GM18502 (cell line): Measurements from ENCODE around the gene CRYM.
"Not testable (repeated sequence)": the region's sequence is repeated elsewhere in the genome, so short reads cannot be mapped to it uniquely, and the experiment has no call there.

Source experiments
- ATAC-seq: cut with Tn5 transposase; IDR thresholded peaks from one replicate; pipeline ENCODE4 v1.9.1; 2021; ENCODE audit warnings: mild to moderate bottlenecking; ENCODE audit not compliant: unreplicated experiment, poor library complexity

Gene CRYM

GRCh38 chr16:21250072-21250923 is 27.8 kb downstream of the CRYM start:
- ATAC-seq = no peak

GRCh38 chr16:21248179-21248578 is 29.9 kb downstream of the CRYM start:
- ATAC-seq = not testable (repeated sequence)

GRCh38 chr16:21244518-21245215 is 33.4 kb downstream of the CRYM start:
- no peak for ATAC-seq

GRCh38 chr16:21242756-21243155 is 35.3 kb downstream of the CRYM start:
- no peak for ATAC-seq

GRCh38 chr16:21239646-21240045 is 38.4 kb downstream of the CRYM start:
- ATAC-seq = no peak

- no peak for ATAC-seq
Measured at GRCh38 chr16:21236831-21237230, 41.3 kb downstream of the CRYM start.

GRCh38 chr16:21235199-21235585 is 42.9 kb downstream of the CRYM start:
- no peak for ATAC-seq

- no peak for ATAC-seq
Measured at GRCh38 chr16:21233521-21234150, 44.5 kb downstream of the CRYM start, which contains the start of gene ANKS4B. Gene ANKS4B (plus strand): TSS chr16:21233699. CDS start chr16:21233738, 39 bp downstream.

- ATAC-seq = no peak
Measured at GRCh38 chr16:21233045-21233520, 45.0 kb downstream of the CRYM start.

GRCh38 chr16:21228361-21228872 is 49.7 kb downstream of the CRYM start:
- no peak for ATAC-seq

GRCh38 chr16:21227866-21228265 is 50.2 kb downstream of the CRYM start:
- ATAC-seq = no peak

GRCh38 chr16:21226749-21227148 is 51.3 kb downstream of the CRYM start:
- no peak for ATAC-seq

GRCh38 chr16:21224800-21225199 is 53.3 kb downstream of the CRYM start:
- ATAC-seq = no peak

GRCh38 chr16:21223787-21224186 is 54.3 kb downstream of the CRYM start:
- no peak for ATAC-seq

- ATAC-seq = no peak
Measured at GRCh38 chr16:21222495-21223337, 55.4 kb downstream of the CRYM start.

- ATAC-seq = no peak
Measured at GRCh38 chr16:21219551-21219950, 58.5 kb downstream of the CRYM start.

- no peak for ATAC-seq
Measured at GRCh38 chr16:21218153-21218552, 59.9 kb downstream of the CRYM start.

- no peak for ATAC-seq
Measured at GRCh38 chr16:21217121-21217520, 61.0 kb downstream of the CRYM start.

- no peak for ATAC-seq
Measured at GRCh38 chr16:21214086-21214485, 64.0 kb downstream of the CRYM start.

GRCh38 chr16:21211486-21211885 is 66.6 kb downstream of the CRYM start, which contains the start of gene ZP2:
Gene ZP2 (minus strand): TSS chr16:21211574. CDS start chr16:21211547, 27 bp downstream.
- no peak for ATAC-seq
